GM19468 (cell line): ENCODE data around the gene CDK8.
"Not testable (repeated sequence)": the region's sequence is repeated elsewhere in the genome, so short reads cannot be mapped to it uniquely, and the experiment has no call there.

Experiments
- ATAC-seq: cut with Tn5 transposase; IDR thresholded peaks from one replicate; pipeline ENCODE4 v1.9.1; 2021; ENCODE audit warnings: mild to moderate bottlenecking, moderate library complexity, moderate number of reproducible peaks; ENCODE audit not compliant: unreplicated experiment; ENCODE audit errors: extremely low read depth

The CDK8 gene

GRCh38 chr13:26252006-26252405, 1.9 kb upstream of the CDK8 start:
- not testable (repeated sequence) for ATAC-seq

- ATAC-seq = no peak
Observed at GRCh38 chr13:26253262-26253786, 605 bp upstream of the CDK8 start.

DNA sequence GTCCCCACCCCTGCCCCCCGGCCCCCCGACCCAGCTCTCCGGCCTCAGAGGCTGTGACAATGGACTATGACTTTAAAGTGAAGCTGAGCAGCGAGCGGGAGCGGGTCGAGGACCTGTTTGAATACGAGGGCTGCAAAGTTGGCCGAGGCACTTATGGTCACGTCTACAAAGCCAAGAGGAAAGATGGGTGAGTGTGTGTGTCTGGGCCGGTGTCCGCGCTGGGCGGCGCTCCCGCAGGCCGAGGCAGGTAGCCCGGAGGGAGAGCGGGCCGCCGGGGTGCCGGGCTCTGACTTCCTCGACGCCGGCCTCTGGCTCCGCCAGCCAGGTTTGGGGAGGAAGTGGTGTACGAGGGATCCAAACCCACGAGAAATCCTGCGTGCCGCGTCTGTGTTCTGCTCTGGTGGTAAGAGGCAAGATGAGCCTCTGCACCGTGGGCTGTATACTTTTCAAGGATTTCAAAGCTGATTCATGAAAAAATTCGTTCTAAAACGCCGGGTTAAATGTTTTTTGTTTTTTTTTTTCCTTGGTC, 718 bp downstream of the CDK8 start:
- peak; percentile 11 for ATAC-seq

- ATAC-seq = no peak
Observed at GRCh38 chr13:26255115-26255514, 1.2 kb downstream of the CDK8 start.

- no peak for ATAC-seq
Observed at GRCh38 chr13:26255691-26256277, 1.9 kb downstream of the CDK8 start.

- no peak for ATAC-seq
Observed at GRCh38 chr13:26257049-26257448, 3.1 kb downstream of the CDK8 start.

DNA sequence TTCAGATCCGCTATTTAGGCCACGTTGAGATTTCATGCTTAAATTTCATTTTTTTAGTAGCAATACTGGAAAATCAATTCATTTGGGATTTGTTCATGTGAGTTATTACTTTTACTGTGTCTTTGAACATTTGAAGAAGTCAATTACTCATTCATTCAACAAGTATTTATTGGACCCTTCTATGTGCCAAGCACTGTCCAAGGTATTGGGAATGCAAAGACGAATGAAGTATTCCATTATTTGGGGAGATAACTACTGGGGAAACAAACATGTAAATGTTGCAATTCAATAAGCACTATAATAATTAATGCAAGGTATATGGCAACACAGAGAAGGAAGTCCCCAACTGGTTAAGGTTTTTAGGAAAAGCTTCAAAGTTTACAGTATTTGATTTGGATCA, 5.7 kb downstream of the CDK8 start:
- ATAC-seq = no peak

DNA sequence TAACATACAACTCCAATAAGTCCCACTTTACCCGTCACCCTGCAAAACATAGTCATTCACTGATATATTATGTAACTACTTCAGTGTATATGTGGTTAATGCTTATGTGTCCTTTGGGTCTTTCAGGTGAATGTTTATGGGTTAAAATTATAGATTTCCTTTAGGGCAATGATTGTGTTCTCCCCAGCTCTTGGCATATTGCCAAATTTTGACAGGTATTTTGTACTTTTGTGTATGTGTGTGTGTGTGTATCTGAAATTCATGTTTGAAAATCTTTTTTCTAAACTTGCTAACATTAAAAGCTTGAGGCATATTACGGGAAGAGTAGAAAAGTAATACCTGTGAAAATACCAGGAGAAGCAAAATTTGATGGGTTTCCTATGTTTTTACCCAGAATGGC, 8.2 kb downstream of the CDK8 start:
- ATAC-seq = no peak

- ATAC-seq = no peak
Observed at GRCh38 chr13:26266311-26266710, 12.4 kb downstream of the CDK8 start.

- no peak for ATAC-seq
Observed at GRCh38 chr13:26270707-26271106, 16.8 kb downstream of the CDK8 start.

- no peak for ATAC-seq
Observed at GRCh38 chr13:26272621-26273020, 18.7 kb downstream of the CDK8 start.

GRCh38 chr13:26280295-26280694, 26.4 kb downstream of the CDK8 start:
- ATAC-seq = no peak

- no peak for ATAC-seq
Observed at GRCh38 chr13:26280822-26281221, 26.9 kb downstream of the CDK8 start.

DNA sequence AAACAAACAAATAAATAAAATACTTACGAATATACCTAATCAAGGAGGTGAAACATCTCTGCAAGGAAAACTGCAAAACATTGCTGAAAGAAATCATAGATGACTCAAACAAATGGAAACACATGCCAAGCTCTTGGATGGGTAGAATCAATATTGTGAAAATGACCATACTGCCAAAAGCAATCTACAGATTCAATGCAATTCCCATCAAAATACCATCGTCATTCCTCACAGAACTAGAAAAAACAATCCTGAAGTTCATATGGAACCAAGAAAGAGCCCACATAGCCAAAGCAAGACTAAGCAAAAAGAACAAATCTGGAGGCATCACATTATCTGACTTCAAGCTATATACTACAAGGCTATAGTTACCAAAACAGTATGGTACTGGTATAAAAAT, 32.0 kb downstream of the CDK8 start:
- not testable (repeated sequence) for ATAC-seq

GRCh38 chr13:26288838-26289237, 34.9 kb downstream of the CDK8 start:
- not testable (repeated sequence) for ATAC-seq

- ATAC-seq = no peak
Observed at GRCh38 chr13:26295812-26296211, 41.9 kb downstream of the CDK8 start.

DNA sequence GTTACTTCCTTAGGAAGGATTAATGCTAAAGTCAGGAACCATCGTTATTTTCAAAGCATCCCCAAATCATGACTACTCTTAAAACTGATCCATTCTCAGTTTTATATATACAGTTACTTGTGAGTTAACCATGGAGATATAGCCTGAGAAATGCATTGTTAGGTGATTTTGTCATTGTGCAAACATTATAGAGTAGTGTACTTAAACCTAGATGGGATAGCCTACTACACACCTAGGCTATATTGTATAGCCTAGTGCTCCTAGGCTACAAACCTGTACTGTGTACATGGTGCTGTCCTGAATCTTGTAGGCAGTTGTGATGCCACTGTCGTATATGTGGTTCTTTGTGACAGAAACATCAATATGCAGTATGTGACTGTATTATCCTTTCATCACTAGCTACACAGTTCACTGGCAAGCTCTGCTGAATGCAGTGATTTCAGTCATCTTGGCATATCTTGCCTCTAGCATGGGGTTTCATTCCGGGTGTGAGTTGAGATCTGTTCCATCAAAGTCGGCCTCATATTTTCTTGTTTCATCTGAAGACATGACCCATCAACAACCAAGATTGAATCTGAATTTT, 45.3 kb downstream of the CDK8 start:
- ATAC-seq = no peak

DNA sequence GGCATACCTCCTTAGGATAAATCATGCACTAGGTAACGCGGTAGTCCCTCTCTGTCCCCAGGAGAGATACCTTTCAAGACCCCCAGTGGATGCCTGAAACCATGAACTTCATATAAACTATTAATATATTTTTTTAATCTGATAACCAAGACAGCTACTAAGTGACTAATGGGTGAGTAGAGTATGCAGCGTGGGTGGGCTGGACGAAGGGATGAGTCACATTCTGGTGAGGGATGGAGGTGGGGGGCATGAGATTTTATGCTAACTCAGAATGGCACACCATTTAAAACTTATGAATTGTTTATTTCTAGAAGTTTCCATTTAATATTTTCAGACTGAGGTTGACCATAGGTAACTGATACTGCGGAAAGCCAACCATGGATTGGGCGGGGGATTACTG, 46.2 kb downstream of the CDK8 start:
- no peak for ATAC-seq

DNA sequence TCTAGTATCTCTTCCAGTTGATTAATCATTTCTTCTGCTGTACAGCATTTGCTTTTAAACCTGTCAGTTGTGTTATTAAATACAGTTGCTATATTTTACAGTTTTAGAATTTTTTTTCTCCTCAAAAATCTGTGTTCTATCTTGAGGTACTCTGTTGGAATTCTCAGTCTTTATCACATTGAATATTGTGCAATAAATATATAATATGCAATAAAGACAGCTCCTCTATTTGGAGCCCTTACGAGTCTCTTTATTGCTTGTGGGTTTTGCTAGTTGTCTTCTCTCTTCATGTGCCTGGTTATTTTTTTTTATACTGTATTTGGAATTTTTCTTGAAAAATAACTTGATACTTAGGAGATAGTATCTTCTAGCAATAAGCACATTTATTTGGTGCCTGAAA, 51.7 kb downstream of the CDK8 start:
- ATAC-seq = no peak

GRCh38 chr13:26307701-26308100, 53.8 kb downstream of the CDK8 start:
- no peak for ATAC-seq

DNA sequence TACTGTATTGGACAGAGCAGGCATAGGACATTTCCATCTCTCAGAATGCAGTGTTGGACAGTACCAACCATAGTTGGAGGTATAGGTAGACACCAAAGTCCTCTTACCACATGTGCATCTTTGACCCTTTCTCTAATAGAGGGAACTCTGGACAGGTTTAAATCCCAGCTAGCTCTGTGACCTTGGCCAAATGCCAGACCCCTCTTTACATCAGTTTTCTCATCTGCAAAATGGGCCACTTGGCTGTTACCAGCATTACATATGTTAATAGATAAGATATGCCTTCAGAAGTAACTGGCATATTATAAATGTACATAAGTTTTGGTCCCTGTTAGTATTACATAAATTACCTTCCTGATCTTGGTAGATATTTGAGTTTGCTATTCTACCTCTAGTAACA, 54.3 kb downstream of the CDK8 start:
- ATAC-seq = no peak

GRCh38 chr13:26308836-26309235, 54.9 kb downstream of the CDK8 start:
- ATAC-seq = no peak
